ENCODE results near the gene DDO. TPM values are rescaled to one million over a fixed set of nuclear protein-coding genes. Genes with fewer than 3 reads are reported as not detected.

The DDO gene
- total and polyA plus RNA-seq, 9 of the 15 experiments (the other 6 are each of a cell fraction or from before 2014, with no cell fraction given): not detected

DNA sequence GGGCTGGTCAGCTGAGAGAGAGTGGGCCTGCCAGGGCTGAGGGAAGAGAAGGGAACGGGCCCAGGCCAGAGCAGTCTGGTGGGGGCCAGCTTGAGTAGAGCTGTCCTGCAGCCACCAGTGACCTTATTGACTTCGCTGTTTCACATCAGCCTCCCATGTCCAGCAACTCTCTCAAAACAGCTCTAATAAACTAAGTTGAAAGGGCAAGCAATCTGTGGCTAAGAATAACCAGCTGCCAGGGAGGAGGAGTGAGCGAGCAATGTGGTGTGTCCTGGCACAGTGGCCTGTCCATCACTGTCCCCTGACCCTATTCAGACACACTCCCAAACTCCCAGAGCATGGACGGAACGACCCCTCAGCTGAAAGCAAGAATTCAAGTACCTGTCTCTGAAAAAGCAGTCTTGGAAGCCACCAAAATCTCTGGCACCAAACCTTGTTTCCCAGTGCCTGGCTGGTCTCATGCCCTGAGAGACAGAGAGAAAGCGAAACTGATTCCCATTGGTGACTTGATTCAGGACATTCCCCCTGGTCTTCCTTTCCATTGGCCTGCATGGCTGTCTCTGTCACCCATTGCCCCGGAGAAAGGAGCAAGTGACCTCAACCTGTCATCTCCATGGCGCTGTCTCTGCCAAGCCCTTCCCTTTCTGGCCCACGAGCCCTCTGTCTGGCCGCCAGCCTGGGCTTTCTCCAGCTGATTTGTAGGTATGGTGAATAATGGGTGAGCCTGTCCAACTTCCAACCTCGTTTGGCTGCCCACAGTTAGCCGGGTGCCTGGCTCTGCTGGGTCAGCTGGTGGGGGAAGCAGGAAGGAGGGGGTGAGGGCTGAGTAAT is at the start of gene DDO (continued):
- TF ChIP-seq, protein P1, sequence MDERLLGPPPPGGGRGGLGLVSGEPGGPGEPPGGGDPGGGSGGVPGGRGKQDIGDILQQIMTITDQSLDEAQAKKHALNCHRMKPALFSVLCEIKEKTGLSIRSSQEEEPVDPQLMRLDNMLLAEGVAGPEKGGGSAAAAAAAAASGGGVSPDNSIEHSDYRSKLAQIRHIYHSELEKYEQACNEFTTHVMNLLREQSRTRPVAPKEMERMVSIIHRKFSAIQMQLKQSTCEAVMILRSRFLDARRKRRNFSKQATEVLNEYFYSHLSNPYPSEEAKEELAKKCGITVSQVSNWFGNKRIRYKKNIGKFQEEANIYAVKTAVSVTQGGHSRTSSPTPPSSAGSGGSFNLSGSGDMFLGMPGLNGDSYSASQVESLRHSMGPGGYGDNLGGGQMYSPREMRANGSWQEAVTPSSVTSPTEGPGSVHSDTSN (CRISPR knock-in tag; IDR thresholded peaks at IDR 0.05; ENCODE audit: low read depth): no peak
- TF ChIP-seq, protein P1 (tag; conservative IDR thresholded peaks at IDR 0.05; ENCODE audit: low read depth): peak; percentile 36; the same call in 1 of the 2 replicates
- TF ChIP-seq, protein P2, sequence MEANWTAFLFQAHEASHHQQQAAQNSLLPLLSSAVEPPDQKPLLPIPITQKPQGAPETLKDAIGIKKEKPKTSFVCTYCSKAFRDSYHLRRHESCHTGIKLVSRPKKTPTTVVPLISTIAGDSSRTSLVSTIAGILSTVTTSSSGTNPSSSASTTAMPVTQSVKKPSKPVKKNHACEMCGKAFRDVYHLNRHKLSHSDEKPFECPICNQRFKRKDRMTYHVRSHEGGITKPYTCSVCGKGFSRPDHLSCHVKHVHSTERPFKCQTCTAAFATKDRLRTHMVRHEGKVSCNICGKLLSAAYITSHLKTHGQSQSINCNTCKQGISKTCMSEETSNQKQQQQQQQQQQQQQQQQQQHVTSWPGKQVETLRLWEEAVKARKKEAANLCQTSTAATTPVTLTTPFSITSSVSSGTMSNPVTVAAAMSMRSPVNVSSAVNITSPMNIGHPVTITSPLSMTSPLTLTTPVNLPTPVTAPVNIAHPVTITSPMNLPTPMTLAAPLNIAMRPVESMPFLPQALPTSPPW (CRISPR knock-in tag; IDR thresholded peaks at IDR 0.05): peak; percentile 39; the same call in 1 of the 2 replicates
- no peak for TF ChIP-seq ARID1B (IDR thresholded peaks at IDR 0.05)
- TF ChIP-seq, protein P3, sequence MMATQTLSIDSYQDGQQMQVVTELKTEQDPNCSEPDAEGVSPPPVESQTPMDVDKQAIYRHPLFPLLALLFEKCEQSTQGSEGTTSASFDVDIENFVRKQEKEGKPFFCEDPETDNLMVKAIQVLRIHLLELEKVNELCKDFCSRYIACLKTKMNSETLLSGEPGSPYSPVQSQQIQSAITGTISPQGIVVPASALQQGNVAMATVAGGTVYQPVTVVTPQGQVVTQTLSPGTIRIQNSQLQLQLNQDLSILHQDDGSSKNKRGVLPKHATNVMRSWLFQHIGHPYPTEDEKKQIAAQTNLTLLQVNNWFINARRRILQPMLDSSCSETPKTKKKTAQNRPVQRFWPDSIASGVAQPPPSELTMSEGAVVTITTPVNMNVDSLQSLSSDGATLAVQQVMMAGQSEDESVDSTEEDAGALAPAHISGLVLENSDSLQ (IDR thresholded peaks at IDR 0.05): peak; percentile 55
- 0 out of 2 replicates have a peak, but pooled peaks have one; percentile 11 for TF ChIP-seq FOSL1 (tag; conservative IDR thresholded peaks at IDR 0.05)
- no peak for TF ChIP-seq NRF1 (conservative IDR thresholded peaks at IDR 0.05 in 1 of 2, IDR thresholded peaks at IDR 0.05 in 1 of 2)
